Heart left ventricle (tissue), 13 donors: ENCODE data around the gene ABCA10.

Experiments used
- CTCF ChIP-seq, 12 donors: fragments of 200-600 bp; sonication (generic) in 4 of 12; IDR thresholded peaks; one replicate each; pipeline versions ENCODE4 v1.5.0 to v1.8.0; 2018 to 2022; ENCODE audit warnings: antibody characterized with exemption in 12 of 12, mild to moderate bottlenecking in 5 of 12
- POLR2A ChIP-seq, 2 donors: fragments of 450-650 bp; IDR thresholded peaks; one replicate each; pipeline ENCODE4 v1.6.1; 2017; ENCODE audit warnings: antibody characterized with exemption in 2 of 2, mild to moderate bottlenecking in 2 of 2, moderate library complexity in 2 of 2
- donor health status: ischemic (EF 13 %, LVEDD 7.1; RV severe dilation, severe dysfunction).
- donor health status: DM: no; HTN: yes; CAD: no.
- donor health status: DM: no; HTN: no; CAD: no.
- donor health status: ischemic (EF 25% LVEDD 6.9; RV normal size, moderate dysfunction).
- donor health status: ischemic (EF 25% LVEDD 5.7; RV mildly dilated, moderate dysfunction).
- donor health status: ischemic (EF 35%, LVEDD 5.7; RV mildly dilated, moderate dysfunction).
- donor health status: nonischemic (EF 11% LVEDD 7.7; RV severe dilation, severe dysfunction).
- donor health status: DM: yes; HTN: yes; CAD: no.
- donor health status: PGD.
- donor health status: ischemic (EF 29% LVEDD 5.4; RV normal size, mild dysfunction).
- donor health status: nonischemic (EF 23%, LVEDD 6.1; RV moderate dilation, normal function).

- TF ChIP-seq CTCF (IDR thresholded peaks at IDR 0.05): no peak
- no peak for TF ChIP-seq POLR2A (IDR thresholded peaks at IDR 0.05)
Measured at GRCh38 chr17:69218986-69219385, 9.6 kb downstream of the ABCA10 start.
